Activated CD8-positive, alpha-beta T cell treated with anti-CD3 and anti-CD28 coated beads, Interleukin-2, amount 10 ng/mL, durations not matched to agents 7 days and 5 days (primary cell): ENCODE measurements around the gene RAB3C. TPM values are rescaled to one million over a fixed set of nuclear protein-coding genes. Genes with fewer than 3 reads are reported as not detected.

Experiments used
- ATAC-seq: fragments of 150-1000 bp; cut with Tn5 transposase; one replicate; pipeline ENCODE4 v1.10.0; 2021; ENCODE audit warnings: moderate library complexity
- CTCF ChIA-PET: fragments of 350-600 bp; sonication (Branson Sonifier 250); formaldehyde crosslinking; loops from one replicate; lab custom pipeline; 2021; ENCODE audit warnings: antibody characterized with exemption; lab: Charles Lee
- POLR2A ChIA-PET: fragments of 350-600 bp; sonication (Branson Sonifier 250); formaldehyde crosslinking; loops from one replicate; lab custom pipeline; 2021; ENCODE audit warnings: antibody characterized with exemption; lab: Charles Lee
- DNase-seq: peaks from one replicate; pipeline ENCODE4 v3.0.0-alpha.2; 2020
- H3K27ac Mint-ChIP-seq: one replicate; pipeline ENCODE4 v1.8.0; 2021; ENCODE audit warnings: mild to moderate bottlenecking, mixed read lengths
- H3K27me3 Mint-ChIP-seq: one replicate; pipeline ENCODE4 v1.8.0; 2021; ENCODE audit warnings: low read depth, mixed read lengths
- H3K36me3 Mint-ChIP-seq: one replicate; pipeline ENCODE4 v1.8.0; 2021; ENCODE audit warnings: low read depth, mixed read lengths
- H3K4me1 Mint-ChIP-seq: one replicate; pipeline ENCODE4 v1.8.0; 2021; ENCODE audit warnings: low read depth, mixed read lengths
- H3K4me3 Mint-ChIP-seq: one replicate; pipeline ENCODE4 v1.8.0; 2021; ENCODE audit warnings: mild to moderate bottlenecking, mixed read lengths
- H3K9me3 Mint-ChIP-seq: one replicate; pipeline ENCODE4 v1.8.0; 2022; ENCODE audit warnings: mixed read lengths; ENCODE audit not compliant: insufficient read depth
- total RNA-seq, 2 experiments: library from RNA; stranded (reverse); gene quantifications; one replicate each; pipeline ENCODE4 v1.2.3, GENCODE V29; 2021

RAB3C gene
- total RNA-seq, 2 experiments from 2014 or later = not detected

GRCh38 chr5:58740956-58741355 lies 158.1 kb downstream of the RAB3C start:
- ChIA-PET POLR2A (no interaction called here), CTCF (no interaction called here)
- H3K27me3 Mint-ChIP-seq = no peaks in the 10 kb centered on the region
- no peaks in the 10 kb centered on the region for H3K9me3 Mint-ChIP-seq
- ATAC-seq (no peak), DNase-seq (no peak)
- no peak overlapping the region for H3K27ac Mint-ChIP-seq
- H3K4me1 Mint-ChIP-seq = no peaks in the 10 kb centered on the region
- no peak overlapping the region for H3K4me3 Mint-ChIP-seq
- no peaks in the 10 kb centered on the region for H3K36me3 Mint-ChIP-seq

- ChIA-PET CTCF (no interaction called here), POLR2A (no interaction called here)
- DNase-seq (no peak), ATAC-seq (no peak)
- Mint-ChIP-seq H3K4me3 (no peak overlapping the region), H3K27me3 (peaks cover 8% of the 10 kb centered on the region), H3K27ac (no peak overlapping the region), H3K9me3 (no peaks in the 10 kb centered on the region), H3K4me1 (no peaks in the 10 kb centered on the region), H3K36me3 (no peaks in the 10 kb centered on the region)
These were observed 162.5 kb downstream of the RAB3C start for GRCh38 chr5:58745350-58745749.

- ChIA-PET POLR2A (no interaction called here), CTCF (interaction anchor here (0.9 kb wide), 1 partner anchor 247 kb away, joined by 3 read pairs; no protein-coding TSS in a partner anchor)
- peaks cover 10% of the 10 kb centered on the region for H3K27me3 Mint-ChIP-seq
- no peaks in the 10 kb centered on the region for H3K4me1 Mint-ChIP-seq
- ATAC-seq (no peak), DNase-seq (no peak)
- no peaks in the 10 kb centered on the region for H3K9me3 Mint-ChIP-seq
- no peak overlapping the region for H3K4me3 Mint-ChIP-seq
- H3K36me3 Mint-ChIP-seq = no peaks in the 10 kb centered on the region
- no peak overlapping the region for H3K27ac Mint-ChIP-seq
These were observed 163.4 kb downstream of the RAB3C start for GRCh38 chr5:58746321-58746720.

- no peak for ATAC-seq
- H3K9me3 Mint-ChIP-seq = no peaks in the 10 kb centered on the region
- H3K36me3 Mint-ChIP-seq = no peaks in the 10 kb centered on the region
- no peaks in the 10 kb centered on the region for H3K4me1 Mint-ChIP-seq
- POLR2A ChIA-PET = no interaction called here
- no peak overlapping the region for H3K4me3 Mint-ChIP-seq
- no peak for DNase-seq
- H3K27ac Mint-ChIP-seq = no peak overlapping the region
- peaks cover 12% of the 10 kb centered on the region for H3K27me3 Mint-ChIP-seq
- CTCF ChIA-PET = no interaction called here
These were observed 167.2 kb downstream of the RAB3C start for GRCh38 chr5:58750036-58750435.

- Mint-ChIP-seq H3K9me3 (no peaks in the 10 kb centered on the region), H3K36me3 (no peaks in the 10 kb centered on the region), H3K4me3 (no peak overlapping the region), H3K27me3 (peaks cover 13% of the 10 kb centered on the region), H3K4me1 (no peaks in the 10 kb centered on the region), H3K27ac (no peak overlapping the region)
- DNase-seq = no peak
- ChIA-PET POLR2A (no interaction called here), CTCF (no interaction called here)
- no peak for ATAC-seq
These were observed 168.5 kb downstream of the RAB3C start for GRCh38 chr5:58751222-58751837.

- Mint-ChIP-seq H3K36me3 (no peaks in the 10 kb centered on the region), H3K4me3 (no peak overlapping the region), H3K4me1 (no peaks in the 10 kb centered on the region), H3K27me3 (peaks cover 12% of the 10 kb centered on the region), H3K27ac (no peak overlapping the region), H3K9me3 (no peaks in the 10 kb centered on the region)
- DNase-seq (no peak), ATAC-seq (no peak)
- ChIA-PET POLR2A (no interaction called here), CTCF (no interaction called here)
These were observed 169.2 kb downstream of the RAB3C start for GRCh38 chr5:58752104-58752503.

GRCh38 chr5:58753446-58753845 lies 170.6 kb downstream of the RAB3C start:
- no peak overlapping the region for H3K27ac Mint-ChIP-seq
- no peaks in the 10 kb centered on the region for H3K36me3 Mint-ChIP-seq
- DNase-seq (no peak), ATAC-seq (no peak)
- no peak overlapping the region for H3K4me3 Mint-ChIP-seq
- peaks cover 9% of the 10 kb centered on the region for H3K27me3 Mint-ChIP-seq
- no peaks in the 10 kb centered on the region for H3K9me3 Mint-ChIP-seq
- ChIA-PET CTCF (no interaction called here), POLR2A (no interaction called here)
- H3K4me1 Mint-ChIP-seq = no peaks in the 10 kb centered on the region

- Mint-ChIP-seq H3K27me3 (peaks cover 7% of the 10 kb centered on the region), H3K4me1 (peaks cover 2% of the 10 kb centered on the region), H3K36me3 (no peaks in the 10 kb centered on the region), H3K9me3 (no peaks in the 10 kb centered on the region), H3K27ac (no peak overlapping the region), H3K4me3 (no peak overlapping the region)
- ChIA-PET POLR2A (no interaction called here), CTCF (no interaction called here)
- ATAC-seq (no peak), DNase-seq (no peak)
These were observed 171.4 kb downstream of the RAB3C start for GRCh38 chr5:58754250-58754649.

- Mint-ChIP-seq H3K4me3 (no peak overlapping the region), H3K4me1 (peaks cover 10% of the 10 kb centered on the region), H3K27ac (no peak overlapping the region), H3K27me3 (peaks cover 7% of the 10 kb centered on the region), H3K36me3 (no peaks in the 10 kb centered on the region), H3K9me3 (no peaks in the 10 kb centered on the region)
- ChIA-PET CTCF (no interaction called here), POLR2A (interaction anchor here (0.6 kb wide), 1 partner anchor 17 kb away, joined by 3 read pairs; no protein-coding TSS in a partner anchor)
- DNase-seq (no peak), ATAC-seq (no peak)
These were observed 172.5 kb downstream of the RAB3C start for GRCh38 chr5:58755397-58755796.

- Mint-ChIP-seq H3K27ac (peak overlapping the region; percentile 80), H3K9me3 (no peaks in the 10 kb centered on the region), H3K36me3 (no peaks in the 10 kb centered on the region), H3K27me3 (peaks cover 3% of the 10 kb centered on the region), H3K4me3 (peak overlapping the region; percentile 75), H3K4me1 (peaks cover 13% of the 10 kb centered on the region)
- POLR2A ChIA-PET = interaction anchor here (0.6 kb wide), 1 partner anchor 27 kb away, joined by 3 read pairs; no protein-coding TSS in a partner anchor
- DNase-seq (no peak), ATAC-seq (peak; percentile 84)
- CTCF ChIA-PET = no interaction called here
These were observed 176.9 kb downstream of the RAB3C start for GRCh38 chr5:58759745-58760144.

GRCh38 chr5:58760222-58760621 lies 177.3 kb downstream of the RAB3C start:
- Mint-ChIP-seq H3K4me1 (peaks cover 13% of the 10 kb centered on the region), H3K9me3 (no peaks in the 10 kb centered on the region), H3K36me3 (no peaks in the 10 kb centered on the region), H3K4me3 (peak overlapping the region; percentile 75), H3K27ac (peak overlapping the region; percentile 80), H3K27me3 (peaks cover 2% of the 10 kb centered on the region)
- ATAC-seq (no peak), DNase-seq (no peak)
- ChIA-PET POLR2A (no interaction called here), CTCF (no interaction called here)

- H3K27ac Mint-ChIP-seq = no peak overlapping the region
- H3K27me3 Mint-ChIP-seq = no peaks in the 10 kb centered on the region
- H3K4me3 Mint-ChIP-seq = no peak overlapping the region
- H3K36me3 Mint-ChIP-seq = no peaks in the 10 kb centered on the region
- H3K4me1 Mint-ChIP-seq = peaks cover 13% of the 10 kb centered on the region
- no peaks in the 10 kb centered on the region for H3K9me3 Mint-ChIP-seq
- ChIA-PET POLR2A (no interaction called here), CTCF (no interaction called here)
- DNase-seq (no peak), ATAC-seq (no peak)
These were observed 178.5 kb downstream of the RAB3C start for GRCh38 chr5:58761407-58761806.

- DNase-seq = no peak
- H3K4me1 Mint-ChIP-seq = peaks cover 13% of the 10 kb centered on the region
These were observed 180.5 kb downstream of the RAB3C start for GRCh38 chr5:58763390-58763789.

More at GRCh38 chr5:58763390-58763789, 180.5 kb downstream of the RAB3C start:
- CTCF ChIA-PET = interaction anchor here (0.8 kb wide), 1 partner anchor 122 kb away, joined by 3 read pairs; no protein-coding TSS in a partner anchor
- ATAC-seq = no peak
- Mint-ChIP-seq H3K36me3 (no peaks in the 10 kb centered on the region), H3K4me3 (no peak overlapping the region), H3K27ac (no peak overlapping the region), H3K9me3 (no peaks in the 10 kb centered on the region), H3K27me3 (no peaks in the 10 kb centered on the region)
- POLR2A ChIA-PET = no interaction called here
